Melanocyte of skin (primary cell): ENCODE measurements around the gene RANBP3L. TPM values are rescaled to one million over a fixed set of nuclear protein-coding genes. Genes with fewer than 3 reads are reported as not detected.

ENCODE experiments used
- total RNA-seq, 2 donors: library from RNA; depleted of rRNA; stranded (reverse); fragments of >200 nt; gene quantifications; 2 replicates each; pipeline ENCODE4 v1.2.3, GENCODE V29; 2012

RANBP3L gene, protein sequence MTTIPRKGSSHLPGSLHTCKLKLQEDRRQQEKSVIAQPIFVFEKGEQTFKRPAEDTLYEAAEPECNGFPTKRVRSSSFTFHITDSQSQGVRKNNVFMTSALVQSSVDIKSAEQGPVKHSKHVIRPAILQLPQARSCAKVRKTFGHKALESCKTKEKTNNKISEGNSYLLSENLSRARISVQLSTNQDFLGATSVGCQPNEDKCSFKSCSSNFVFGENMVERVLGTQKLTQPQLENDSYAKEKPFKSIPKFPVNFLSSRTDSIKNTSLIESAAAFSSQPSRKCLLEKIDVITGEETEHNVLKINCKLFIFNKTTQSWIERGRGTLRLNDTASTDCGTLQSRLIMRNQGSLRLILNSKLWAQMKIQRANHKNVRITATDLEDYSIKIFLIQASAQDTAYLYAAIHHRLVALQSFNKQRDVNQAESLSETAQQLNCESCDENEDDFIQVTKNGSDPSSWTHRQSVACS
- total RNA-seq, result not detected

GRCh38 chr5:36301858-36302603 is at the start of gene RANBP3L:
Gene RANBP3L, minus strand, starts transcription at chr5:36301902. Its CDS starts 486 bp downstream, at chr5:36301416.

DNA sequence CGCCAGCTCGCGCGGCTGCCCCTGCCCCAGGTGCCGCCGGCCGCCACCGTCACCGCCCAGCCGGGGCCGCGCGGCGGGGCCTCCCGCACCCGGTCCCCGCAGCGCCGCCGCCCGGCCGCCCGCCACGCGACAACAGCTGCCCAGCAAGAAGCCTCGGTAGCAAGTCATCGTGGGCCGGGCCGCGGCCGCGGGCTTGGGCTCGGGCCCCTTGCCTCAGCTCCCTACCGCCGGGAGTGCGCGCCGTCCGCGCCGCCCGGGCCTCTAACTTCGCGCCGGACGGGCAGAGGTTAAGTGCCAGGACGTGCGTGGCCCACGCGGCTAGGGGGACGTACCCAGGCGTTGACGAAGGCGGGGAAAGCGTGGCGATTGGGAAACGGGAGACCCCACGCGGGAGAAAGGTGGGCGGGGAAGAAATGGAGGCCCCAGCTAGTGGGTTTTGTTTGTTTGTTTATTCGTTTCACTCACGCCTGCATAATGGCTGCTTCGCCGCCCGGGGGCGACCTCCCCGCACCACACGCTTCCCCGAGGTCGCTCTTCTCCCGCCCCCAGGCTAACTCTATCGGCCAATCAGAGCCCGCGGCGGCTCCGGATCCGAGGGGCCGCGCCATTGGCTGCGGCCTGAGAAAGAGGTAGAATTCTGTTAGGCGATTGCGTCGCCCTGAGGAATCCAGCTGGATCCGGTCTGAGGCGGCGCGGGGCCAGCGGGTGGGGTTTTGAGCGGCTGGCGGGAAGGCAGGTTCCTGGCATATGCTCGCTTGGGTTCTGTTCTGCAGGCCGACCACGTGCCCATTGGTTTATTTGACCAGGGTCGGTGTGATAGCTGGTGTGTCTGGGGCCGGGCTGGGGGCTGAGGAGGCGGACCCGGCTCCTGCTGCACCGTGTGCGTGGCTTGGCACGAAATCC is 59.8 kb downstream of the RANBP3L start, which contains the start of gene NADK2:
NADK2 (minus strand) TSS at position 295 of the 903 bp plus-strand sequence; CDS start at position 168, 127 bp downstream.

Other genes starting within 250 kb of the RANBP3L start
- not detected for gene UGT3A2, start 235.0 kb downstream of the RANBP3L start, total RNA-seq
- 1 to 10 TPM; 6.0 to 8.6 TPM for gene LMBRD2, start 150.0 kb downstream of the RANBP3L start, total RNA-seq
- 10 to 100 TPM; 20.6 to 41.6 TPM for gene SKP2, start 149.8 kb downstream of the RANBP3L start, total RNA-seq
- gene NADK2, start 60.0 kb downstream of the RANBP3L start, total RNA-seq, result 10 to 100 TPM; 10.3 to 12.3 TPM